HG03175 (cell line): ENCODE measurements around the gene NUP42.

Experiments used
- ATAC-seq: cut with Tn5 transposase; IDR thresholded peaks from one replicate; pipeline ENCODE4 v1.9.1; 2021; ENCODE audit warnings: mild to moderate bottlenecking, moderate library complexity; ENCODE audit not compliant: unreplicated experiment

Gene NUP42

GRCh38 chr7:23234569-23235296 is 52.9 kb downstream of the NUP42 start:
- peak; percentile 95 for ATAC-seq

- ATAC-seq, result no peak
These were observed 54.0 kb downstream of the NUP42 start for GRCh38 chr7:23235813-23236221.

- no peak for ATAC-seq
These were observed 55.2 kb downstream of the NUP42 start for GRCh38 chr7:23237000-23237399.

GRCh38 chr7:23238983-23239652 is 57.3 kb downstream of the NUP42 start:
- ATAC-seq, result no peak

GRCh38 chr7:23239698-23240097 is 57.9 kb downstream of the NUP42 start:
- no peak for ATAC-seq

GRCh38 chr7:23242321-23242720 is 60.5 kb downstream of the NUP42 start:
- ATAC-seq, result no peak

GRCh38 chr7:23242935-23243334 is 61.1 kb downstream of the NUP42 start:
- no peak for ATAC-seq

- no peak for ATAC-seq
These were observed 64.7 kb downstream of the NUP42 start, which contains the start of gene GPNMB for GRCh38 chr7:23246555-23246954. Gene GPNMB, plus strand, starts transcription at chr7:23246775. Its CDS starts 83 bp downstream, at chr7:23246858.

- ATAC-seq, result no peak
These were observed 65.3 kb downstream of the NUP42 start for GRCh38 chr7:23247046-23247602.

GRCh38 chr7:23247603-23248335 is 65.9 kb downstream of the NUP42 start:
- ATAC-seq, result no peak

- no peak for ATAC-seq
These were observed 67.6 kb downstream of the NUP42 start for GRCh38 chr7:23249486-23249885.
